H1 (cell line): ENCODE data around the gene ZHX3. TPM values are rescaled to one million over a fixed set of nuclear protein-coding genes. Genes with fewer than 3 reads are reported as not detected.

Experiments
- CTCF ChIA-PET: fragments of 300-600 bp; sonication (Branson Sonifier 250); formaldehyde crosslinking; loops from one replicate; lab custom pipeline; 2021; ENCODE audit not compliant: partially characterized antibody; lab: Charles Lee
- POLR2A ChIA-PET: fragments of 300-600 bp; sonication (Branson Sonifier 250); formaldehyde crosslinking; loops from one replicate; lab custom pipeline; 2021; ENCODE audit warnings: inconsistent platforms; ENCODE audit not compliant: partially characterized antibody; lab: Charles Lee
- DNase-seq, 2 experiments: peaks; one replicate each; pipeline versions ENCODE4 v3.0.0 to v3.0.0-alpha.2; 2010 to 2022; ENCODE audit warnings: low spot score in 2 of 2, low read depth in 1 of 2, mixed read lengths in 1 of 2
- FAIRE-seq: peaks from 2 replicates; lab custom pipeline; 2011; peaks lifted over from hg19 to GRCh38; lab: Jason Lieb, UNC
- H2AFZ ChIP-seq: 2 replicates; pipeline ENCODE4 v1.8.1; 2012; ENCODE audit warnings: low read length, inconsistent platforms
- H2AK5ac ChIP-seq: 2 replicates; pipeline ENCODE4 v1.6.1; 2013; ENCODE audit warnings: low read depth, low read length
- H2BK120ac ChIP-seq: replicated peaks from 2 replicates; pipeline ENCODE3; 2013; ENCODE audit warnings: low read depth, low read length, inconsistent platforms
- H2BK12ac ChIP-seq: 2 replicates; pipeline ENCODE4 v1.6.1; 2013; ENCODE audit warnings: low read depth, low read length
- H2BK15ac ChIP-seq: 2 replicates; pipeline ENCODE4 v1.6.1; 2013; ENCODE audit warnings: low read length
- H2BK20ac ChIP-seq: 2 replicates; pipeline ENCODE4 v1.6.1; 2013; ENCODE audit warnings: low read length
- H2BK5ac ChIP-seq: 2 replicates; pipeline ENCODE4 v1.6.1; 2013; ENCODE audit warnings: low read depth, low read length
- H3K14ac ChIP-seq: 2 replicates; pipeline ENCODE4 v1.6.1; 2013; ENCODE audit warnings: inconsistent platforms; ENCODE audit not compliant: insufficient read length
- H3K18ac ChIP-seq: 2 replicates; pipeline ENCODE4 v1.6.1; 2013; ENCODE audit warnings: low read length; ENCODE audit errors: extremely low read depth
- H3K23ac ChIP-seq: 2 replicates; pipeline ENCODE4 v1.6.1; 2013; ENCODE audit warnings: inconsistent platforms; ENCODE audit not compliant: insufficient read length
- H3K23me2 ChIP-seq: 2 replicates; pipeline ENCODE4 v1.6.1; 2013; ENCODE audit warnings: low read depth, low read length
- H3K27ac ChIP-seq: 2 replicates; pipeline ENCODE4 v1.6.1; 2011; ENCODE audit warnings: low read depth, low read length, inconsistent platforms
- H3K27me3 ChIP-seq, 4 experiments: replicated peaks in 1 of 4; 1 replicate in 1 of 4; 2 replicates in 3 of 4; pipeline versions ENCODE4 v1.6.1 to v1.8.1; 2011 to 2013; ENCODE audit warnings: low read length in 3 of 4, mild to moderate bottlenecking in 3 of 4, inconsistent platforms in 2 of 4, mixed read lengths in 2 of 4, moderate library complexity in 1 of 4; ENCODE audit not compliant: control insufficient read depth in 3 of 4, insufficient read depth in 3 of 4; ENCODE audit errors: extremely low read depth in 1 of 4
- H3K36me3 ChIP-seq, 4 experiments: 2 replicates each; pipeline versions ENCODE4 v1.6.1 to v1.8.1; 2011 to 2013; ENCODE audit warnings: mild to moderate bottlenecking in 4 of 4, low read length in 3 of 4, moderate library complexity in 2 of 4, control low read depth in 1 of 4, inconsistent platforms in 1 of 4; ENCODE audit not compliant: insufficient read depth in 4 of 4, control insufficient read depth in 2 of 4
- H3K4ac ChIP-seq: replicated peaks from 2 replicates; pipeline ENCODE3; 2013; ENCODE audit warnings: low read length, low read depth, mixed read lengths, inconsistent platforms; ENCODE audit not compliant: insufficient read length
- H3K4me1 ChIP-seq, 4 experiments: replicated peaks in 1 of 4; 1 replicate in 1 of 4; 2 replicates in 3 of 4; pipeline versions ENCODE4 v1.6.1 to v1.8.1; 2011 to 2013; ENCODE audit warnings: low read length in 3 of 4, inconsistent platforms in 2 of 4, mixed read lengths in 1 of 4; ENCODE audit not compliant: insufficient read depth in 4 of 4, control insufficient read depth in 3 of 4
- H3K4me2 ChIP-seq, 2 experiments: 2 replicates each; pipeline versions ENCODE4 v1.6.1 to v1.8.1; 2011 to 2013; ENCODE audit warnings: low read depth in 2 of 2, low read length in 2 of 2, control low read depth in 1 of 2, inconsistent platforms in 1 of 2, mild to moderate bottlenecking in 1 of 2; ENCODE audit not compliant: insufficient read depth in 1 of 2
- H3K4me3 ChIP-seq, 4 experiments: fragments of 200-600, 300-600 bp in 1 of 4; sonication (generic), shearing (Covaris generic), sonication (Bioruptor Twin) in 1 of 4; 2 replicates each; pipeline versions ENCODE4 v1.5.1 to v1.8.1; 2011 to 2016; ENCODE audit warnings: low read length in 4 of 4, low read depth in 3 of 4, control low read depth in 2 of 4, inconsistent platforms in 2 of 4, mild to moderate bottlenecking in 2 of 4, mixed read lengths in 1 of 4, moderate library complexity in 1 of 4; ENCODE audit not compliant: insufficient read depth in 2 of 4; ENCODE audit errors: extremely low read depth in 1 of 4
- H3K56ac ChIP-seq: replicated peaks from 2 replicates; pipeline ENCODE3; 2013; ENCODE audit warnings: low read depth, mild to moderate bottlenecking, mixed read lengths, low read length, inconsistent platforms; ENCODE audit not compliant: insufficient read length
- H3K79me1 ChIP-seq: 2 replicates; pipeline ENCODE4 v1.6.1; 2013; ENCODE audit warnings: low read depth, low read length, control low read depth
- H3K79me2 ChIP-seq, 2 experiments: 2 replicates each; pipeline versions ENCODE4 v1.6.1 to v1.8.1; 2012 to 2013; ENCODE audit warnings: low read length in 2 of 2, mild to moderate bottlenecking in 2 of 2, inconsistent platforms in 1 of 2; ENCODE audit not compliant: insufficient read depth in 2 of 2, control insufficient read depth in 1 of 2
- H3K9ac ChIP-seq, 4 experiments: replicated peaks in 1 of 4; 1 replicate in 1 of 4; 2 replicates in 3 of 4; pipeline versions ENCODE4 v1.6.1 to v1.8.1; 2011 to 2013; ENCODE audit warnings: low read depth in 3 of 4, low read length in 3 of 4, control low read depth in 2 of 4, mild to moderate bottlenecking in 2 of 4, moderate library complexity in 2 of 4, inconsistent platforms in 1 of 4; ENCODE audit errors: extremely low read depth in 1 of 4
- H3K9me3 ChIP-seq, 2 experiments: 2 replicates each; pipeline versions ENCODE4 v1.6.1 to v1.8.1; 2012 to 2013; ENCODE audit warnings: mild to moderate bottlenecking in 2 of 2, moderate library complexity in 2 of 2, control low read depth in 1 of 2, inconsistent platforms in 1 of 2, low read depth in 1 of 2, low read length in 1 of 2, mixed read lengths in 1 of 2; ENCODE audit not compliant: insufficient read depth in 2 of 2
- H4K20me1 ChIP-seq, 2 experiments: replicated peaks in 1 of 2; 2 replicates each; pipeline versions ENCODE3 to v1.8.1; 2011 to 2013; ENCODE audit warnings: inconsistent platforms in 2 of 2, low read length in 2 of 2, mild to moderate bottlenecking in 1 of 2; ENCODE audit not compliant: insufficient read depth in 2 of 2, control insufficient read depth in 1 of 2
- H4K5ac ChIP-seq: 2 replicates; pipeline ENCODE4 v1.6.1; 2013; ENCODE audit warnings: low read length, low read depth, mixed read lengths, inconsistent platforms; ENCODE audit not compliant: insufficient read length
- H4K8ac ChIP-seq: 2 replicates; pipeline ENCODE4 v1.8.0; 2013; ENCODE audit warnings: mild to moderate bottlenecking, moderate library complexity, low read length, inconsistent platforms; ENCODE audit not compliant: insufficient read depth; ENCODE audit errors: extremely low read depth
- H4K91ac ChIP-seq: replicated peaks from 2 replicates; pipeline ENCODE3; 2013; ENCODE audit warnings: low read length, mixed read lengths, inconsistent platforms; ENCODE audit not compliant: insufficient read length
- ATF3 ChIP-seq: IDR thresholded peaks from 2 replicates; pipeline ENCODE4 v1.6.1; 2011; ENCODE audit warnings: low read depth, mild to moderate bottlenecking, low read length; ENCODE audit not compliant: insufficient read depth
- CBX8 ChIP-seq: fragments of 300-800, 300-1000 bp; sonication (generic); IDR thresholded peaks from 2 replicates; pipeline ENCODE4 v1.7.1; 2016; ENCODE audit warnings: low read depth, low read length, borderline replicate concordance
- CREB1 ChIP-seq: IDR thresholded peaks from 2 replicates; pipeline ENCODE4 v1.6.1; 2012; ENCODE audit warnings: inconsistent platforms
- CTCF ChIP-seq, 3 experiments: IDR thresholded peaks; 1 replicate in 2 of 3; 2 replicates in 1 of 3; pipeline versions ENCODE4 v1.5.1 to v1.6.1; 2011; ENCODE audit warnings: low read length in 3 of 3, mild to moderate bottlenecking in 3 of 3, inconsistent platforms in 2 of 3, low read depth in 1 of 3, moderate library complexity in 1 of 3; ENCODE audit not compliant: insufficient read depth in 1 of 3; ENCODE audit errors: control extremely low read depth in 1 of 3
- HDAC2 ChIP-seq, 2 experiments: fragments of 300-600 bp in 1 of 2; sonication (generic) in 1 of 2; IDR thresholded peaks; 2 replicates each; pipeline ENCODE4 v1.6.1; 2011 to 2012; ENCODE audit warnings: low read depth in 2 of 2, low read length in 2 of 2, mild to moderate bottlenecking in 2 of 2, moderate library complexity in 2 of 2, borderline replicate concordance in 1 of 2, inconsistent platforms in 1 of 2
- MAFK ChIP-seq: IDR thresholded peaks from 2 replicates; pipeline ENCODE4 v1.6.1; 2012; ENCODE audit warnings: low read depth, mild to moderate bottlenecking, improper control_type of control experiment, low read length
- RAD21 ChIP-seq, 2 experiments: IDR thresholded peaks in 1 of 2; conservative IDR thresholded peaks in 1 of 2; 2 replicates each; pipeline ENCODE4 v1.6.1; 2011; ENCODE audit warnings: low read depth in 2 of 2, low read length in 2 of 2, improper control_type of control experiment in 1 of 2, inconsistent platforms in 1 of 2, mild to moderate bottlenecking in 1 of 2, moderate library complexity in 1 of 2
- RNF2 ChIP-seq: fragments of 200-900, 300-1000 bp; sonication (generic); IDR thresholded peaks from 2 replicates; pipeline ENCODE4 v1.7.1; 2016; ENCODE audit warnings: borderline replicate concordance, low read depth, mild to moderate bottlenecking, antibody characterized with exemption, low read length; ENCODE audit not compliant: poor library complexity, severe bottlenecking; ENCODE audit errors: missing control alignments
- TCF12 ChIP-seq: IDR thresholded peaks from 2 replicates; pipeline ENCODE4 v1.6.1; 2011; ENCODE audit warnings: low read depth, mild to moderate bottlenecking, low read length
- polyA plus RNA-seq, 7 experiments: library from polyadenylated mRNA; depleted of rRNA in 3 of 7; stranded (reverse) in 5 of 7; unstranded in 2 of 7; fragments of >200 nt in 5 of 7; fragments of 200-250 nt in 2 of 7; gene quantifications; 1 replicate in 5 of 7; 2 replicates in 1 of 7; 4 replicates in 1 of 7; pipeline versions ENCODE4 v1.2.1 to v1.2.3, GENCODE V29; 2011 to 2013; ENCODE audit warnings: missing spikeins in 2 of 7, mixed read lengths in 2 of 7
- total RNA-seq: library from RNA; stranded (reverse); fragmentation: NEBNext Ultra II Directional; extraction: Animal tissue kit (Norgen Biotek cat#: 25700); gene quantifications from 2 replicates; pipeline ENCODE4 v1.2.1, GENCODE V29; 2021

ZHX3 gene
- total and polyA plus RNA-seq, 2 of the 8 experiments (the other 6 are each of a cell fraction or from before 2014, with no cell fraction given): 1.00 to 7.8 TPM

- 0 out of 2 replicates have a peak, but pooled peaks cover 3% of the 10 kb centered on the region for H3K23me2 ChIP-seq
- no peak overlapping the region for H2AFZ ChIP-seq
- H3K14ac ChIP-seq: no peak overlapping the region
- H3K23ac ChIP-seq: no peak overlapping the region
- no peak overlapping the region for H3K18ac ChIP-seq
- H3K79me2 ChIP-seq: no peaks in the 10 kb centered on the region
- H3K79me1 ChIP-seq: no peaks in the 10 kb centered on the region
- no peak overlapping the region for H3K9ac ChIP-seq
- H2AK5ac ChIP-seq: no peak overlapping the region
- H3K27me3 ChIP-seq: no peaks in the 10 kb centered on the region
- no peak overlapping the region for H3K4me2 ChIP-seq
- no peak overlapping the region for H2BK15ac ChIP-seq
- FAIRE-seq (no peak), DNase-seq (no peak)
- no peaks in the 10 kb centered on the region for H3K36me3 ChIP-seq
- no peak overlapping the region for H3K56ac ChIP-seq
- H3K4ac ChIP-seq: no peak overlapping the region
- CTCF ChIA-PET: interaction anchor here (0.7 to 2.2 kb wide), 3 partner anchors 10 to 50 kb away, joined by 3 to 10 read pairs (median 3); no protein-coding TSS in a partner anchor
- POLR2A ChIA-PET: no interaction called here
- no peaks in the 10 kb centered on the region for H4K20me1 ChIP-seq
- H4K8ac ChIP-seq: no peak overlapping the region
- no peak overlapping the region for H2BK12ac ChIP-seq
- no peak overlapping the region for H4K91ac ChIP-seq
- H3K4me3 ChIP-seq: no peak overlapping the region
- no peaks in the 10 kb centered on the region for H3K9me3 ChIP-seq
- no peaks in the 10 kb centered on the region for H3K4me1 ChIP-seq
- no peak overlapping the region for H4K5ac ChIP-seq
- H3K27ac ChIP-seq: no peak overlapping the region
- no peak overlapping the region for H2BK5ac ChIP-seq
- H2BK20ac ChIP-seq: no peak overlapping the region
- H2BK120ac ChIP-seq: no peak overlapping the region
- no peak for TF ChIP-seq HDAC2 (IDR thresholded peaks at IDR 0.05; ENCODE audit: borderline replicate concordance in 1 of 2, low read depth in 2 of 2, low read length in 2 of 2)
- no peak for TF ChIP-seq RNF2
- TF ChIP-seq CTCF (IDR thresholded peaks at IDR 0.05; ENCODE audit: control extremely low read depth in 1 of 3, insufficient read depth in 1 of 3, low read depth in 1 of 3, low read length in 3 of 3): no peak
- no peak for TF ChIP-seq CREB1
- TF ChIP-seq RAD21 (IDR thresholded peaks at IDR 0.05 in 1 of 2, conservative IDR thresholded peaks at IDR 0.05 in 1 of 2; ENCODE audit: low read depth in 2 of 2, low read length in 2 of 2): no peak
- no peak for TF ChIP-seq MAFK
- no peak for TF ChIP-seq ATF3
- TF ChIP-seq CBX8: no peak
- TF ChIP-seq TCF12: no peak
Observed at GRCh38 chr20:41261260-41261659, 56.3 kb downstream of the ZHX3 start.
